ENCODE results near the gene PRR16.

PRR16 gene

DNA sequence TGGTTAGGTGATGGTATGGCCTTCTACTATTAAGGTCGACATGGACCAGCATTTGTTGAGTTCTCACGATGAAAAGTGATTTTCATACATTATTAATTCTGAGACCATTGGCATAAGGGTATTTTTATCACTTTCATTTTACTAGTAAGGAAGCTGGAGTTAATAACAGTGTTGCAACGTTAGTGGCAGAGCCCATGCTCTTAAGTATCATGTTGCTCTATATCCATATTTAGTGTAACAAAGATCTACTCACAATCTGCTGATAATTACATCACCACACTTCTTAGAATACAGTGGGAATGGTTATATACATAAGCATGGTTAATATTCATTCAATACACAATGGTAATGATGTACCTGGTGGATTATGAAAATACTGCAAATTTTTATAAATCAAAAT is 81.9 kb downstream of the PRR16 start:
- H3K4me2 ChIP-seq, result no peak overlapping the region
- no peaks in the 10 kb centered on the region for H3K27me3 ChIP-seq (ENCODE audit: insufficient read depth, low read depth)
- H3K27ac ChIP-seq, result no peak overlapping the region
- no peak overlapping the region for H2AFZ ChIP-seq (ENCODE audit: low read depth)
- H3K79me2 ChIP-seq (ENCODE audit: insufficient read depth, low read depth), result no peaks in the 10 kb centered on the region
- no peaks in the 10 kb centered on the region for H3K36me3 ChIP-seq (ENCODE audit: insufficient read depth)
- TF ChIP-seq, protein P1, sequence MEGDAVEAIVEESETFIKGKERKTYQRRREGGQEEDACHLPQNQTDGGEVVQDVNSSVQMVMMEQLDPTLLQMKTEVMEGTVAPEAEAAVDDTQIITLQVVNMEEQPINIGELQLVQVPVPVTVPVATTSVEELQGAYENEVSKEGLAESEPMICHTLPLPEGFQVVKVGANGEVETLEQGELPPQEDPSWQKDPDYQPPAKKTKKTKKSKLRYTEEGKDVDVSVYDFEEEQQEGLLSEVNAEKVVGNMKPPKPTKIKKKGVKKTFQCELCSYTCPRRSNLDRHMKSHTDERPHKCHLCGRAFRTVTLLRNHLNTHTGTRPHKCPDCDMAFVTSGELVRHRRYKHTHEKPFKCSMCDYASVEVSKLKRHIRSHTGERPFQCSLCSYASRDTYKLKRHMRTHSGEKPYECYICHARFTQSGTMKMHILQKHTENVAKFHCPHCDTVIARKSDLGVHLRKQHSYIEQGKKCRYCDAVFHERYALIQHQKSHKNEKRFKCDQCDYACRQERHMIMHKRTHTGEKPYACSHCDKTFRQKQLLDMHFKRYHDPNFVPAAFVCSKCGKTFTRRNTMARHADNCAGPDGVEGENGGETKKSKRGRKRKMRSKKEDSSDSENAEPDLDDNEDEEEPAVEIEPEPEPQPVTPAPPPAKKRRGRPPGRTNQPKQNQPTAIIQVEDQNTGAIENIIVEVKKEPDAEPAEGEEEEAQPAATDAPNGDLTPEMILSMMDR (conservative IDR thresholded peaks at IDR 0.05; ENCODE audit: low read depth, low read length), result no peak
- H3K4me3 ChIP-seq (IDR thresholded peaks at IDR 0.05; ENCODE audit: insufficient read depth, low read depth, low read length), result no peak overlapping the region
- no peak overlapping the region for H3K9ac ChIP-seq
- no peaks in the 10 kb centered on the region for H4K20me1 ChIP-seq (ENCODE audit: insufficient read depth)
- H3K4me1 ChIP-seq (ENCODE audit: low read depth, poor library complexity, severe bottlenecking), result no peaks in the 10 kb centered on the region

- no peak overlapping the region for H3K9ac ChIP-seq
- H2AFZ ChIP-seq (ENCODE audit: low read depth), result no peak overlapping the region
- H3K4me3 ChIP-seq (IDR thresholded peaks at IDR 0.05; ENCODE audit: insufficient read depth, low read depth, low read length), result no peak overlapping the region
- no peak overlapping the region for H3K4me2 ChIP-seq
- no peaks in the 10 kb centered on the region for H4K20me1 ChIP-seq (ENCODE audit: insufficient read depth)
- no peaks in the 10 kb centered on the region for H3K79me2 ChIP-seq (ENCODE audit: insufficient read depth, low read depth)
- TF ChIP-seq, protein P1 (conservative IDR thresholded peaks at IDR 0.05; ENCODE audit: low read depth, low read length), result no peak
- H3K4me1 ChIP-seq (ENCODE audit: low read depth, poor library complexity, severe bottlenecking), result no peaks in the 10 kb centered on the region
- no peaks in the 10 kb centered on the region for H3K36me3 ChIP-seq (ENCODE audit: insufficient read depth)
- H3K27ac ChIP-seq, result no peak overlapping the region
- H3K27me3 ChIP-seq (ENCODE audit: insufficient read depth, low read depth), result no peaks in the 10 kb centered on the region
Observed at GRCh38 chr5:120546922-120547321, 82.8 kb downstream of the PRR16 start.

DNA sequence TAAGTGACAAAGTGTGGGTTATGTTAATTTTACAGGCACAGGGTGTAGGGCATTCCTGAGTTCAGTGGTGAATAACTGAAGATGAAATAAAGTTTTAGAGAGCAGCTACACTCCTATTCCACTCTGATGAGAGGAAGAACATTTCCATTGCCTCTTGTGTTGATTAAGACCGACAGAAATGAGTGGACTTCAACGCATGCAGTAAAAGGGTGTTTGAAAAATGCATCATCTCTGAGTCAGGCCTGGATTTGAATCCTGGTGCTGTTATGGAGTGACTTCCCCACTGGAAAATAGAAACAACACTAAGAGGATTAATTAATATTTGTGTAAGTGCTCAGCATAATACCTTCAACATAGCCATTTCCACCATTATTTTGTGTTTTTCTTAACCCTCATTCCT is 86.3 kb downstream of the PRR16 start:
- no peaks in the 10 kb centered on the region for H3K79me2 ChIP-seq (ENCODE audit: insufficient read depth, low read depth)

DNA sequence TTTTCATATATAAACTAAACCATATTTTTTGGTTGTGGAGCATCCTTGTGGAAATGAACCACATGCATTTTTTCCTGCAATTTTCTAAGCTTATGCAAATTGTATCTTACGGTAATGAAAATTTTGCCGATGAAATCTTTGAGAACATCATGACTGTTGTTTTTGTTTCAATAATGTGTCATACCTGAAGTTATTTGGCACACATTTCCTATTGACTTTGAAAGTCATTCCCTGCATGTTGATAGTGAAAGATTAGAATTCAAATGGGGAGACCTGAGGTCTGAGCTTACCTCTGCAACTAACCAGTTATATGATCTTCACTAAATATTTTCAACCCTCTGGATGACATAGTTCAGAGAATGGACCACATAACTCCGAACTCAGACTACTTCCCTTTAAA is 88.5 kb downstream of the PRR16 start:
- Histone ChIP-seq H3K9ac (no peak overlapping the region), H3K27ac (no peak overlapping the region), H3K27me3 (ENCODE audit: insufficient read depth, low read depth) (no peaks in the 10 kb centered on the region), H3K4me3 (IDR thresholded peaks at IDR 0.05; ENCODE audit: insufficient read depth, low read depth, low read length) (no peak overlapping the region), H3K4me2 (no peak overlapping the region), H3K4me1 (ENCODE audit: low read depth, poor library complexity, severe bottlenecking) (no peaks in the 10 kb centered on the region), H3K79me2 (ENCODE audit: insufficient read depth, low read depth) (no peaks in the 10 kb centered on the region), H3K36me3 (ENCODE audit: insufficient read depth) (no peaks in the 10 kb centered on the region), H4K20me1 (ENCODE audit: insufficient read depth) (no peaks in the 10 kb centered on the region), H2AFZ (ENCODE audit: low read depth) (no peak overlapping the region)
- TF ChIP-seq, protein P1 (conservative IDR thresholded peaks at IDR 0.05; ENCODE audit: low read depth, low read length), result no peak

More for the DNA sequence above, 86.3 kb downstream of the PRR16 start:
- no peak overlapping the region for H3K9ac ChIP-seq
- H3K4me2 ChIP-seq, result no peak overlapping the region
- no peaks in the 10 kb centered on the region for H4K20me1 ChIP-seq (ENCODE audit: insufficient read depth)
- H3K4me1 ChIP-seq (ENCODE audit: low read depth, poor library complexity, severe bottlenecking), result no peaks in the 10 kb centered on the region
- no peak overlapping the region for H3K4me3 ChIP-seq (IDR thresholded peaks at IDR 0.05; ENCODE audit: insufficient read depth, low read depth, low read length)
- no peaks in the 10 kb centered on the region for H3K27me3 ChIP-seq (ENCODE audit: insufficient read depth, low read depth)
- TF ChIP-seq, protein P1 (conservative IDR thresholded peaks at IDR 0.05; ENCODE audit: low read depth, low read length), result no peak
- no peaks in the 10 kb centered on the region for H3K36me3 ChIP-seq (ENCODE audit: insufficient read depth)
- H3K27ac ChIP-seq, result no peak overlapping the region
- no peak overlapping the region for H2AFZ ChIP-seq (ENCODE audit: low read depth)

All from KMS-11 (cell line).